Measurements from ENCODE around the gene GINS1.

GINS1 gene

GRCh38 chr20:25408170-25408547 is 686 bp downstream of the GINS1 start:
- Histone ChIP-seq H3K9ac (ENCODE audit: low read length) (peak overlapping the region; percentile 89), H3K27me3 (ENCODE audit: insufficient read depth, low read length) (no peaks in the 10 kb centered on the region), H4K12ac (ENCODE audit: low read depth, low read length) (no peak overlapping the region), H3K18ac (ENCODE audit: low read length) (no peak overlapping the region), H2AFZ (ENCODE audit: insufficient read depth, low read length, poor library complexity) (peak overlapping the region; percentile 17), H3K4me1 (ENCODE audit: control insufficient read depth in 1 of 2, insufficient read depth in 2 of 2, low read length in 2 of 2) (peaks cover 0 to 2% of the 10 kb centered on the region in 2 experiments), H2BK12ac (ENCODE audit: low read length) (no peak overlapping the region), H3K27ac (ENCODE audit: low read depth, low read length) (no peak overlapping the region), H4K91ac (ENCODE audit: low read depth, low read length) (no peak overlapping the region), H3K79me2 (ENCODE audit: control insufficient read depth, insufficient read depth, low read length, poor library complexity) (peaks cover 7% of the 10 kb centered on the region), H3K4me3 (ENCODE audit: low read depth, low read length) (peak overlapping the region; percentile 92), H2BK5ac (ENCODE audit: low read depth, low read length, poor library complexity) (no peak overlapping the region), H3K4ac (ENCODE audit: low read depth, low read length) (peak overlapping the region; percentile 53), H3K79me1 (ENCODE audit: low read length) (peaks cover 6% of the 10 kb centered on the region), H2BK120ac (ENCODE audit: insufficient read depth, low read length, poor library complexity) (no peak overlapping the region), H3K36me3 (ENCODE audit: control insufficient read depth in 1 of 2, insufficient read depth in 2 of 2, low read length in 2 of 2) (peaks cover 3 to 4% of the 10 kb centered on the region in 2 experiments), H2AK5ac (ENCODE audit: low read length) (no peak overlapping the region), H3K23ac (ENCODE audit: low read length) (no peak overlapping the region), H3K4me2 (ENCODE audit: low read length) (peak overlapping the region; percentile 86), H3K14ac (ENCODE audit: low read length) (no peak overlapping the region), H3K9me3 (ENCODE audit: insufficient read depth, low read depth, low read length) (peaks cover under 1% of the 10 kb centered on the region), H4K8ac (ENCODE audit: low read depth, low read length) (no peak overlapping the region)
- DNase-seq: no peak
- no CpG with 5 or more reads among the region's 4 CpGs for WGBS (ENCODE audit: extremely low coverage, insufficient coverage, insufficient read length)

GRCh38 chr20:25408890-25409289 is 1.4 kb downstream of the GINS1 start:
- Histone ChIP-seq H2AFZ (ENCODE audit: insufficient read depth, low read length, poor library complexity) (no peak overlapping the region), H4K91ac (ENCODE audit: low read depth, low read length) (no peak overlapping the region), H3K36me3 (ENCODE audit: control insufficient read depth in 1 of 2, insufficient read depth in 2 of 2, low read length in 2 of 2) (peaks cover 3 to 4% of the 10 kb centered on the region in 2 experiments), H4K8ac (ENCODE audit: low read depth, low read length) (no peak overlapping the region), H3K9me3 (ENCODE audit: insufficient read depth, low read depth, low read length) (no peaks in the 10 kb centered on the region), H3K4me1 (ENCODE audit: control insufficient read depth in 1 of 2, insufficient read depth in 2 of 2, low read length in 2 of 2) (peaks cover 0 to 2% of the 10 kb centered on the region in 2 experiments), H3K14ac (ENCODE audit: low read length) (no peak overlapping the region), H2BK5ac (ENCODE audit: low read depth, low read length, poor library complexity) (no peak overlapping the region), H2BK120ac (ENCODE audit: insufficient read depth, low read length, poor library complexity) (no peak overlapping the region), H3K23ac (ENCODE audit: low read length) (no peak overlapping the region), H2AK5ac (ENCODE audit: low read length) (no peak overlapping the region), H3K27ac (ENCODE audit: low read depth, low read length) (no peak overlapping the region), H3K4me3 (ENCODE audit: low read depth, low read length) (no peak overlapping the region), H3K4me2 (ENCODE audit: low read length) (no peak overlapping the region), H4K12ac (ENCODE audit: low read depth, low read length) (no peak overlapping the region), H3K27me3 (ENCODE audit: insufficient read depth, low read length) (no peaks in the 10 kb centered on the region), H3K4ac (ENCODE audit: low read depth, low read length) (peak overlapping the region; percentile 60), H3K79me1 (ENCODE audit: low read length) (peaks cover 6% of the 10 kb centered on the region), H3K79me2 (ENCODE audit: control insufficient read depth, insufficient read depth, low read length, poor library complexity) (peaks cover 7% of the 10 kb centered on the region), H2BK12ac (ENCODE audit: low read length) (no peak overlapping the region), H3K18ac (ENCODE audit: low read length) (peak overlapping the region; percentile 22), H3K9ac (ENCODE audit: low read length) (peak overlapping the region; percentile 1)
- DNase-seq: no peak
- WGBS (ENCODE audit: extremely low coverage, insufficient coverage, insufficient read length): 100% methylated on average over 1 of the region's 5 CpGs

- H3K4me3 ChIP-seq (ENCODE audit: low read depth, low read length): no peak overlapping the region
- no peak overlapping the region for H3K23ac ChIP-seq (ENCODE audit: low read length)
- no peak overlapping the region for H3K14ac ChIP-seq (ENCODE audit: low read length)
- H3K4me1 ChIP-seq (ENCODE audit: control insufficient read depth in 1 of 2, insufficient read depth in 2 of 2, low read length in 2 of 2): no peaks in the 10 kb centered on the region
- H2AFZ ChIP-seq (ENCODE audit: insufficient read depth, low read length, poor library complexity): no peak overlapping the region
- H4K91ac ChIP-seq (ENCODE audit: low read depth, low read length): no peak overlapping the region
- no peak overlapping the region for H3K4ac ChIP-seq (ENCODE audit: low read depth, low read length)
- H3K27me3 ChIP-seq (ENCODE audit: insufficient read depth, low read length): no peaks in the 10 kb centered on the region
- H3K9me3 ChIP-seq (ENCODE audit: insufficient read depth, low read depth, low read length): no peaks in the 10 kb centered on the region
- H3K79me1 ChIP-seq (ENCODE audit: low read length): no peaks in the 10 kb centered on the region
- H2BK12ac ChIP-seq (ENCODE audit: low read length): no peak overlapping the region
- H3K36me3 ChIP-seq (ENCODE audit: control insufficient read depth in 1 of 2, insufficient read depth in 2 of 2, low read length in 2 of 2): peaks cover 21 to 23% of the 10 kb centered on the region in 2 experiments
- no peak overlapping the region for H3K4me2 ChIP-seq (ENCODE audit: low read length)
- H2BK120ac ChIP-seq (ENCODE audit: insufficient read depth, low read length, poor library complexity): no peak overlapping the region
- H3K18ac ChIP-seq (ENCODE audit: low read length): no peak overlapping the region
- no peaks in the 10 kb centered on the region for H3K79me2 ChIP-seq (ENCODE audit: control insufficient read depth, insufficient read depth, low read length, poor library complexity)
- no peak for DNase-seq
- no peak overlapping the region for H4K8ac ChIP-seq (ENCODE audit: low read depth, low read length)
- no peak overlapping the region for H4K12ac ChIP-seq (ENCODE audit: low read depth, low read length)
- H2BK5ac ChIP-seq (ENCODE audit: low read depth, low read length, poor library complexity): no peak overlapping the region
- H3K27ac ChIP-seq (ENCODE audit: low read depth, low read length): no peak overlapping the region
- no CpG with 5 or more reads among the region's 1 CpG for WGBS (ENCODE audit: extremely low coverage, insufficient coverage, insufficient read length)
- H3K9ac ChIP-seq (ENCODE audit: low read length): no peak overlapping the region
- H2AK5ac ChIP-seq (ENCODE audit: low read length): no peak overlapping the region
Observed at GRCh38 chr20:25418776-25419175, 11.3 kb downstream of the GINS1 start.

GRCh38 chr20:25421102-25421501 is 13.6 kb downstream of the GINS1 start:
- no peak overlapping the region for H3K18ac ChIP-seq (ENCODE audit: low read length)
- no peak overlapping the region for H2AFZ ChIP-seq (ENCODE audit: insufficient read depth, low read length, poor library complexity)
- H3K9me3 ChIP-seq (ENCODE audit: insufficient read depth, low read depth, low read length): no peaks in the 10 kb centered on the region
- H3K79me2 ChIP-seq (ENCODE audit: control insufficient read depth, insufficient read depth, low read length, poor library complexity): no peaks in the 10 kb centered on the region
- H4K12ac ChIP-seq (ENCODE audit: low read depth, low read length): no peak overlapping the region
- H3K4ac ChIP-seq (ENCODE audit: low read depth, low read length): no peak overlapping the region
- no peak overlapping the region for H3K4me2 ChIP-seq (ENCODE audit: low read length)
- no peaks in the 10 kb centered on the region for H3K27me3 ChIP-seq (ENCODE audit: insufficient read depth, low read length)
- no peak for DNase-seq
- no peak overlapping the region for H2BK5ac ChIP-seq (ENCODE audit: low read depth, low read length, poor library complexity)
- H3K36me3 ChIP-seq (ENCODE audit: control insufficient read depth in 1 of 2, insufficient read depth in 2 of 2, low read length in 2 of 2): peaks cover 19 to 22% of the 10 kb centered on the region in 2 experiments
- no peak overlapping the region for H2AK5ac ChIP-seq (ENCODE audit: low read length)
- no peaks in the 10 kb centered on the region for H3K4me1 ChIP-seq (ENCODE audit: control insufficient read depth in 1 of 2, insufficient read depth in 2 of 2, low read length in 2 of 2)
- no peak overlapping the region for H4K91ac ChIP-seq (ENCODE audit: low read depth, low read length)
- H3K27ac ChIP-seq (ENCODE audit: low read depth, low read length): no peak overlapping the region
- no peak overlapping the region for H4K8ac ChIP-seq (ENCODE audit: low read depth, low read length)
- H2BK120ac ChIP-seq (ENCODE audit: insufficient read depth, low read length, poor library complexity): no peak overlapping the region
- no peak overlapping the region for H3K23ac ChIP-seq (ENCODE audit: low read length)
- H3K4me3 ChIP-seq (ENCODE audit: low read depth, low read length): no peak overlapping the region
- no peak overlapping the region for H3K9ac ChIP-seq (ENCODE audit: low read length)
- H3K14ac ChIP-seq (ENCODE audit: low read length): no peak overlapping the region
- H2BK12ac ChIP-seq (ENCODE audit: low read length): no peak overlapping the region
- H3K79me1 ChIP-seq (ENCODE audit: low read length): no peaks in the 10 kb centered on the region
